ENCODE data around the gene MCOLN1.

MCOLN1 gene

GRCh38 chr19:7515110-7515644 is 7.2 kb upstream of the MCOLN1 start:
- no peak overlapping the region for H3K4me3 ChIP-seq (ENCODE audit: low read length)
- no peak overlapping the region for H3K4me2 ChIP-seq (ENCODE audit: low read length)
- H4K20me1 ChIP-seq (ENCODE audit: insufficient read depth, low read length) = no peaks in the 10 kb centered on the region
- no peak overlapping the region for H2AFZ ChIP-seq (ENCODE audit: low read depth, low read length)
- no peaks in the 10 kb centered on the region for H3K79me2 ChIP-seq (ENCODE audit: low read length)
- H3K4me1 ChIP-seq (ENCODE audit: low read length) = no peaks in the 10 kb centered on the region
- H3K9ac ChIP-seq (ENCODE audit: low read length) = no peak overlapping the region
- TF ChIP-seq CTCF (IDR thresholded peaks at IDR 0.05; ENCODE audit: low read depth, low read length) (no peak), EZH2phosphoT487 (IDR thresholded peaks at IDR 0.05; ENCODE audit: low read depth) (no peak)
- no peaks in the 10 kb centered on the region for H3K36me3 ChIP-seq (replicated peaks; ENCODE audit: low read depth, low read length)
- no peaks in the 10 kb centered on the region for H3K9me3 ChIP-seq (ENCODE audit: insufficient read depth, low read length)
- peaks cover 7% of the 10 kb centered on the region; the same call in 1 of the 2 replicates for H3K27me3 ChIP-seq (ENCODE audit: low read depth, low read length)
- no peak overlapping the region for H3K27ac ChIP-seq (ENCODE audit: low read length)

GRCh38 chr19:7515645-7516151 is 6.7 kb upstream of the MCOLN1 start, which contains the start of gene ZNF358:
TSS of gene ZNF358 (plus strand) at chr19:7516103. CDS start at chr19:7519243, 3,140 bp downstream.
- Histone ChIP-seq H3K27me3 (ENCODE audit: low read depth, low read length) (peaks cover 7% of the 10 kb centered on the region; the same call in 1 of the 2 replicates), H3K4me2 (ENCODE audit: low read length) (no peak within 1 kb of the TSS), H2AFZ (ENCODE audit: low read depth, low read length) (no peak within 1 kb of the TSS), H3K27ac (ENCODE audit: low read length) (no peak within 1 kb of the TSS), H3K4me1 (ENCODE audit: low read length) (no peaks in the 10 kb centered on the region), H3K9ac (ENCODE audit: low read length) (no peak within 1 kb of the TSS), H3K9me3 (ENCODE audit: insufficient read depth, low read length) (no peaks in the 10 kb centered on the region), H3K36me3 (replicated peaks; ENCODE audit: low read depth, low read length) (no peaks in the 10 kb centered on the region), H4K20me1 (ENCODE audit: insufficient read depth, low read length) (no peaks in the 10 kb centered on the region), H3K79me2 (ENCODE audit: low read length) (no peaks in the 10 kb centered on the region), H3K4me3 (ENCODE audit: low read length) (no peak within 1 kb of the TSS)
- TF ChIP-seq CTCF (IDR thresholded peaks at IDR 0.05; ENCODE audit: low read depth, low read length) = no peak

GRCh38 chr19:7516333-7516732 is 6.1 kb upstream of the MCOLN1 start:
- Histone ChIP-seq H3K9ac (ENCODE audit: low read length) (no peak overlapping the region), H2AFZ (ENCODE audit: low read depth, low read length) (no peak overlapping the region), H3K4me2 (ENCODE audit: low read length) (no peak overlapping the region), H3K27me3 (ENCODE audit: low read depth, low read length) (peaks cover 7% of the 10 kb centered on the region; the same call in 1 of the 2 replicates), H3K4me1 (ENCODE audit: low read length) (no peaks in the 10 kb centered on the region), H3K36me3 (replicated peaks; ENCODE audit: low read depth, low read length) (no peaks in the 10 kb centered on the region), H3K9me3 (ENCODE audit: insufficient read depth, low read length) (no peaks in the 10 kb centered on the region), H3K79me2 (ENCODE audit: low read length) (no peaks in the 10 kb centered on the region), H3K27ac (ENCODE audit: low read length) (no peak overlapping the region), H4K20me1 (ENCODE audit: insufficient read depth, low read length) (no peaks in the 10 kb centered on the region), H3K4me3 (ENCODE audit: low read length) (no peak overlapping the region)
- TF ChIP-seq EZH2phosphoT487 (IDR thresholded peaks at IDR 0.05; ENCODE audit: low read depth) = no peak
- no peak for TF ChIP-seq CTCF (IDR thresholded peaks at IDR 0.05; ENCODE audit: low read depth, low read length)

DNA sequence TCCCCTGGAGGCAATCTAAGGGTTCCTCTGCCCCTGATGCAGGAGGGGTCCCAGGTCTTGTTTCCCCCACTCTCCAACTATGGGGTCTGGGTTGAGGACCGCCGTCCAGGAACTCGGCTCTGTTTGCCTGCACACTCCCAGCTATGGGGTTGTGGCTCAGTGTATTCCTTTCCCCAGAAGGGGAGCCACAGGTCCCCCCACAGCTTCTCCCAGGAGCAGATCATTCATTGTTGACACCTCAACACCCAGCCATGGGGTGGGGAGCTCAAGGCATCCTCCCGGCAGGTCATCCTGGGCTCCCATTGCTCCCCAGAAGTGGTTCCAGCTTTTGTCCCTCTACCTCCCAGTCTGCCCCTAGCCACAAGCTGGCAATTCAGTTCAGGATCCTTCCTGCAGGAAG is 5.5 kb upstream of the MCOLN1 start:
- Histone ChIP-seq H3K36me3 (replicated peaks; ENCODE audit: low read depth, low read length) (no peaks in the 10 kb centered on the region), H3K27ac (ENCODE audit: low read length) (no peak overlapping the region), H3K9me3 (ENCODE audit: insufficient read depth, low read length) (no peaks in the 10 kb centered on the region), H3K27me3 (ENCODE audit: low read depth, low read length) (peaks cover 7% of the 10 kb centered on the region; the same call in 1 of the 2 replicates), H2AFZ (ENCODE audit: low read depth, low read length) (no peak overlapping the region), H3K4me1 (ENCODE audit: low read length) (peaks cover 3% of the 10 kb centered on the region; the same call in 1 of the 2 replicates), H4K20me1 (ENCODE audit: insufficient read depth, low read length) (no peaks in the 10 kb centered on the region), H3K9ac (ENCODE audit: low read length) (no peak overlapping the region), H3K4me2 (ENCODE audit: low read length) (no peak overlapping the region), H3K4me3 (ENCODE audit: low read length) (no peak overlapping the region), H3K79me2 (ENCODE audit: low read length) (no peaks in the 10 kb centered on the region)
- TF ChIP-seq EZH2phosphoT487 (IDR thresholded peaks at IDR 0.05; ENCODE audit: low read depth) (no peak), CTCF (IDR thresholded peaks at IDR 0.05; ENCODE audit: low read depth, low read length) (no peak)
